HT-29 (cell line): ENCODE measurements around the gene DENND10. TPM values are rescaled to one million over a fixed set of nuclear protein-coding genes. Genes with fewer than 3 reads are reported as not detected.
"Not testable (repeated sequence)": the region's sequence is repeated elsewhere in the genome, so short reads cannot be mapped to it uniquely, and the experiment has no call there.

Source experiments
- DNase-seq: peaks from one replicate; pipeline ENCODE4 v3.0.0-alpha.2; 2015; ENCODE audit warnings: low spot score
- total RNA-seq: library from RNA; depleted of rRNA; stranded (reverse); fragments of >200 nt; shearing (Covaris generic); gene quantifications from 2 replicates; pipeline ENCODE4 v1.2.3, GENCODE V29; 2014

Gene DENND10
- total RNA-seq, 1 experiment from 2014 or later, result 31.6 TPM

- no peak for DNase-seq
Measured at GRCh38 chr10:119132521-119133345, 28.8 kb downstream of the DENND10 start.

- DNase-seq, result no peak
Measured at GRCh38 chr10:119133949-119134348, 30.0 kb downstream of the DENND10 start.

DNA sequence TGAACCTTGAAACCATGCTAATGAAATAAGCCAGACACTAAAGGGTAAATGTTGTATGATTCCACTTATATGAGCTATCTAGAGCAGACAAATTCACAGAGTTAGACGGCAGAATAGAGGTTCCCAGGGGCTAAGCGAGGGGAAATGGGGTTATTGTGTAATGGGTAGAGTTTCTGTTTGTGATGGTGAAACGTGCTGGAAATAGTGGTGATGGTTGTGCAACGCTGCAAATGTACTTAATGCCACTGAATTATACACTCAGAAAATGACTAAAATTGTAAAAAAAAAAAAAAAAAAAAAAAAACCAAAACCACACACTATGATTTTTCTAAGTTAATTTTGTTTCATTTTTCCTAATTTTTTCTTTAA, 31.6 kb downstream of the DENND10 start:
- no peak for DNase-seq

GRCh38 chr10:119136084-119136483, 32.2 kb downstream of the DENND10 start:
- no peak for DNase-seq

DNA sequence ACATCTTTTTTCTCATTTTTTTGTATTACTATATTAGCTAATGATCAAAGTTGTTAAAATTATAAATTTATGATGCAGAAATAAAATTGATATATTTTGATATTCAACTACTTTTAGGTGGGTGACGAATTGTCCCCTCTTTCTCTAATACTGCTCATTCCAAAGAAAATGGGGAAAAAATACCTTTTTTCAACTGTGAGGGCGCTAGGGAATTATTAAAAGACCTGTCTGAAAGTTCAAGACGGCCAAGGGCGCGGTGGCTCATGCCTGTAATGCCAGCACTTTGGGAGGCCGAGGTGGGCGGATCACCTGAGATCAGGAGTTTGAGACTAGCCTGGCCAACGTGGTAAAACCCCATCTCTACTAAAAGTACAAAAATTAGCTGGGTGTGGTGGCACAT, 34.0 kb downstream of the DENND10 start:
- DNase-seq, result not testable (repeated sequence)

GRCh38 chr10:119138346-119139306, 34.7 kb downstream of the DENND10 start:
- no peak for DNase-seq

GRCh38 chr10:119139464-119140067, 35.7 kb downstream of the DENND10 start:
- DNase-seq, result peak; percentile 31

DNA sequence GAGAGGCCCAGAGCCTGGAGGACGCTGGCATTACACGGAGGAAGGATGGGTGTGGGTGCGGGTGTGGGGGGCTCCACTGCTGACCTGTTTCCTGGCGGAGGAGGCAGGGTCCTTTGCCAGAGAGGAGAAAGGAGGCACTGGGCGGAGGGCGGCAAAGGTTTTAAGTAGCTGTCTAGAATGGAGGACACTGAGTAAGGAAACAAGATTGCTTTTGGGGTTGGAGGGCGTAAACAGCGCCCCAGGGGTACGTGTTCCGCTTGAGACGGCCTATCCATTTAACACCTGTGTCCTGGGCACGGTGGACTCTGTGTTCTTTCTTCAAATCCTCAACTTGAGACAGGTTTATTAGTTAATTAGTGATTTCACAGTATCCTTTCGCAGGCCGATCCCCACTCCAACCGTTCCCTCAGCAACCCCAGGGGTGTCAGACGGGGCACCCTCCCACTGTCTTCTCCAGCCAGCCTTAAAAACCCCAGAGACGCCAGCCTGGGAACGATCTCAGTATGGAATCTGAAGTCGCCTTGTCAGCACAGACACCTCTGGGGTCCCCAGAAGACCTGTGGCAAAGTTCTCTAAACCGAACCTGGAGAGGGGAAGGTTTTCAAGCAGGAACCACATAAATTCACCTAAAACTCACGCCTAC, 36.8 kb downstream of the DENND10 start:
- no peak for DNase-seq

DNA sequence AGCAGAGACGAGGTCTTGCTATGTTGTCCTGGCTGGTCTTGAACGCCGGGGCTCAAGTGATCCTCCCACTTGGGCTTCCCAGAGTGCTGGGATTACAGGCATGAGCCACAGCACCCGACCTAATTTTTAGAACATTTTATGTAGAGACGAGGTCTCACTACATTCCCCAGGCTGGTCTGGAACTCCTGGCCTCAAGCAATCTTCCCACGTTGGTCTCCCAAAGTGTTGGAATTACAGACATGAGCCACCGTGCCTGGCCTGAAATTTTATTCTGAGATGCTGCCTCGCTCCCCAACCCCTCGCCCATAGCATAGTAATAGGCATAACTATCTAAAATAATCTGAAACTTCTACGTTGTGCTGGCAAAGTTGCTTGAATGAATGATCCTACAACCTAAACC, 39.7 kb downstream of the DENND10 start:
- no peak for DNase-seq

DNA sequence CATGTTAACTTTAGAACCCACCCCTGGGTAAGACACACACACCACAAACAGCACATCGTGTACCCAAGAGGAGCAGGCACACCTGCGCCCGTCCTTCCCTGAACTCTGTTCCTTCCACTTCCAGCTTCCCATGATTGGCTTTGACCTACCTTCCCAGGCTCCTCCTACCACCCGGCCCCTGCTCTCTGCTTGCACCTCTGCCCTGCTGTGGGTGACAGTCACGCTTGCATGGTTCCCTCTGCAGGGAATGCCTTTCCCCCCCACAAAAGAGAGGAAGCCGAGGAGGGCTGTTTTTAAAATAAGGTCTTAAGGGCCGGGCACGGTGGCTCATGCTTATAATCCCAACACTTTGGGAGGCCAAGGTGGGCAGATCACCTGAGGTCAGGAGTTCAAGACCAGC, 45.2 kb downstream of the DENND10 start:
- no peak for DNase-seq

DNA sequence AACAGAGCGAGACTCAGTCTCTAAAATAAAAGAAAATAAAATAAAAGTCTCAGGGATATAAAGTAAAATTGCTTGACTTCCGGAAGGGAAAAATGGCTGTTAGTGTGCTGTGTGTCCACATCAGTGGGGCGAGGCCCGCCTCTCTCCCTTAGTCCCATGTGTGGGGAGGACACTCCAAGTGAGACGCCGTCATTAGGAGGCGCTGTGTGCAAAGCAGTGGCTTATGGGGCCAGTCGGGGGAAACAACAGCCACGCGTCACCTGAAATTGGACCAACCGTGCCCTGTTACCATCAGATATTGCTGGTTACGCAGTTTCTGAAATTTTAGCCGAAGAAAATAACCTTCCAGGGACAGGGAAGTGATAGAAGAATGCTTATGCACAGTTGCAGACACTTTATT, 45.8 kb downstream of the DENND10 start:
- peak; percentile 10 for DNase-seq

DNA sequence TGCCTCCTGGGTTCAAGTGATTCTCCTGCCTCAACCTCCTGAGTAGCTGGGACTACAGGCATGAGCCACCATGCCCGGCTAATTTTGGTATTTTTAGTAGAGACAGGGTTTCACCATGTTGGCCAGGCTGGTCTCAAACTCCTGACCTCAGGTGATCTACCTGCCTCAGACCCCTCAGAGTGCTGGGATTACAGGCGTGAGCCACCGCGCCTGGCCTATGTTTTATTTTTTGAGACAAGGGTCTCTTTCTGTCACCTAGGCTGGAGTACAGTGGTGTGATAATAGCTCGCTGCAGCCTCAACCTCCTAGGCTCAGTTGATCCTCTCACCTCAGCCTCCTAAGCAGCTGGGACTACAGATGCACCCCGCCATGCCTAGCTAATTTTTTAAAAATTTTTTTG, 47.7 kb downstream of the DENND10 start:
- DNase-seq, result not testable (repeated sequence)

- DNase-seq, result no peak
Measured at GRCh38 chr10:119153041-119153440, 49.1 kb downstream of the DENND10 start.

GRCh38 chr10:119153661-119154060, 49.7 kb downstream of the DENND10 start:
- no peak for DNase-seq

DNA sequence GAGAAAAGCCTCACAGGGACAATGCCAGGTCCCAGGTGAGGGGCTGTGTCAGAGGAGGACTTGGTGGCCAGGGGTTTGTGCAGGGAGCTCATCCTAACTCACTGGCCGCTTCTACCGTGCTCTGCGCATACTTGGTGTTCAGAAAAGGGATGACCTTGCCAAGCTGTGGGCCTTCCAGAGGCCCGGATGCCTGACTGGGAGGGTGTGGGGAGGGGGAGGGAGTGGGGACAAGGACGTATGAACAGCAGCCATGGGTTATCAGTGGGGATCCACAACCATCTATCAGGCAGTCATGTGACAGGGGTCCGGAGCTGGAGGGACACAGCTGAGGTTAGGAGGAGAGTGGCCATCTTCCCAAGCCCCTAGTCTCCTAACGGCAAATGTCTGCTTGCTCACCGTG, 55.4 kb downstream of the DENND10 start:
- DNase-seq, result no peak

DNA sequence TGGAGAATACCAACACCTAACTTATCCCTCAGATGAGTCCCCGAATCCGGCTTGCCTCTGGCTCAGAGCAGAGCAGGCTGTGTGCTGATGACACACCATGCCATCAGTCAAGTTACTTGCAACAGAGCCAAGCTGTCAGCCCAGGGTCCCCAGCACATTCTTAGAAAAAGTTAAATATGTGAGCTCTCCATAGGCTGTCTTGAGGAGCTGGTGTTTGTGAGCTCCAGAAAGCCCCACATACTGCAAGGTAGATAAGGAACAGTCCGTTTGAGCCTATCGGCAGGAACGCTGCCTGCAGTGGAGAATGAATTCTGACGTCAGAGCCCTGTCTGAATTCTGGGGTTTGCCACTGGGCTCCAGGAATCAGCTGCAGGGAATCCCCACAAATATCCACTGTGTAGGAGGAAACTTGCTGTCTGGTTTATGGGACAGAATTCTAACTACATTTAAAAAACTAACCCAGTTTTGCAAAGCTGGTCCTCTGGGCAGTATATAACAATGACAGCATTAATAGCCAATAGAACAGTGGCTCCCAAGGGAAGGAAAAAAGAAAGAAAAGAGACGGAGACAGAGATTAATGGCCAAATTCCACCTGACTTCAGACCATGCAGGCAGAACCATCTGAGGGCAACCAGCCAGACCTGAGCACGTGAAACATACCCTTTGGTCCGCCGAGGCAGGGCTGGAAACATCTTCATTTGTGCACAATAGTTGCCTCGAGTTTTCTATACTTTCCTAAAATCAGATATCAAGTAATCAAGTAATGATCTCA, 58.0 kb downstream of the DENND10 start:
- DNase-seq, result no peak

DNA sequence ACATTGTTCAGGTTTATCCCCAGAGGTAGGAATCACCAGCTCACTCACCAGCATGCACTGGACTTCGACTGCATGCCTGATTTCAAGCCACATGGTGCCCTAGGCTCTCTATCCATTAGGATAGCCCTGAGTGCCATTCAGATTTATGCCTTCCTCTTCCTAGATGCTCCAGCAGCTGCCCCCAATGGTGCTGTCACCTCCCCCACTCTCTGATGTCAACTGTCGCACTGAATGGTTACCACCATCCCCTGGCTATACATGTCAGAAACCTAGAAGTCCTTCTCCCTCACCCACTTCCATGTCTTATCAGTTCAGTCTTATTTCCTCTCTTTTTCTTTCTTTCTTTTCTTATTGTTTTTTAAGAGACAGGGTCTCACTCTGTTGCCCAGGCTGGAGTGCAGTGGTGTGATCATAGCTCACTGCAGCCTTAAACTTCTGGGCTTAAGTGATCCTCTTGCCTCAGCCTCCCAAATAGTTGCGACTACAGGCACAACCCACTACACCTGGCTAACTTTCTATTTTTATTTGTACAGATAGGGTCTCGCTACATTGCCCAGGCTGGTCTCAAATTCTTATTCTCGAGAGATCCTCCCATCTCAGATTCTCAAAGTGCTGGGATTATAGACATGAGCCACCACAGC, 58.7 kb downstream of the DENND10 start:
- no peak for DNase-seq

- DNase-seq, result peak; percentile 69
Measured at GRCh38 chr10:119165171-119166117, 61.5 kb downstream of the DENND10 start, which contains the start of gene SFXN4. Gene SFXN4 (minus strand): TSS chr10:119165714. CDS start chr10:119165647, 67 bp downstream.

DNA sequence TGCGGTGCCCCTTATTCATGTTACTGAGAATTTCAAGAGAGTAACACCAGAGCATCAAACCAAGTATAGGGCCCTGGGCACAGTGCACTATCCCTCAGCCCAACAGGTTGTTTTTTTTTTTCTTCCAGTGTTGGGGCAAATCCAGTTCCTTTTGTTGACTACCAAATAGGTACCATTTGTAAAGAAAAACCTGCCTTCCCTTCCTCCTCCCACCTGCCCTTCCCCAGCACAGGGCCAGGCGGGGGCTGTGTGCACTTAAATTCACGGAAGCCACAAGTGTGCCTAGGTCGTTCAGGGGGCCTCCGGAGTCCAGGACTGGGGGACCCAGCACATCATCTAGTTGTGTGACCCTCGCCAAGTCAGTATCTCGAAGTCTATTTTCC, 62.2 kb downstream of the DENND10 start:
- DNase-seq, result no peak
